Effector memory CD4-positive, alpha-beta T cell (primary cell): ENCODE data around the gene ANKDD1A.

Experiments
- DNase-seq, 3 donors: peaks; one replicate each; pipeline ENCODE4 v3.0.0-alpha.2; 2020
- H3K27ac ChIP-seq: 2 replicates; pipeline ENCODE4 v1.7.0; 2013; ENCODE audit warnings: mild to moderate bottlenecking, low read length, moderate library complexity; ENCODE audit not compliant: insufficient read depth, poor library complexity, severe bottlenecking
- H3K27me3 ChIP-seq: replicated peaks from 2 replicates; pipeline ENCODE4 v1.7.0; 2013; ENCODE audit warnings: mild to moderate bottlenecking, low read length; ENCODE audit not compliant: insufficient read depth, control insufficient read depth, poor library complexity, severe bottlenecking
- H3K36me3 ChIP-seq: 2 replicates; pipeline ENCODE4 v1.7.0; 2013; ENCODE audit warnings: mild to moderate bottlenecking, low read length, moderate library complexity; ENCODE audit not compliant: control insufficient read depth, insufficient read depth
- H3K4me1 ChIP-seq: 2 replicates; pipeline ENCODE4 v1.7.0; 2013; ENCODE audit warnings: low read length, mild to moderate bottlenecking; ENCODE audit not compliant: control insufficient read depth, insufficient read depth, poor library complexity, severe bottlenecking
- H3K4me3 ChIP-seq: 2 replicates; pipeline ENCODE4 v1.7.0; 2013; ENCODE audit warnings: low read length, low read depth, mild to moderate bottlenecking; ENCODE audit not compliant: insufficient read depth, poor library complexity, severe bottlenecking
- H3K9me3 ChIP-seq: 2 replicates; pipeline ENCODE4 v1.7.0; 2013; ENCODE audit warnings: mild to moderate bottlenecking, low read length, moderate library complexity; ENCODE audit not compliant: control insufficient read depth

Gene ANKDD1A

GRCh38 chr15:64877435-64877834, 34.3 kb upstream of the ANKDD1A start:
- Histone ChIP-seq H3K27ac (no peak overlapping the region), H3K4me3 (no peak overlapping the region), H3K4me1 (peaks cover 16% of the 10 kb centered on the region), H3K27me3 (no peaks in the 10 kb centered on the region), H3K9me3 (no peaks in the 10 kb centered on the region), H3K36me3 (no peaks in the 10 kb centered on the region)
- no peak for DNase-seq

- Histone ChIP-seq H3K27me3 (no peaks in the 10 kb centered on the region), H3K27ac (no peak overlapping the region), H3K36me3 (no peaks in the 10 kb centered on the region), H3K4me1 (peaks cover 25% of the 10 kb centered on the region), H3K4me3 (no peak overlapping the region), H3K9me3 (no peaks in the 10 kb centered on the region)
- DNase-seq = no peak
Observed at GRCh38 chr15:64878705-64879104, 33.0 kb upstream of the ANKDD1A start.

GRCh38 chr15:64883100-64883581, 28.6 kb upstream of the ANKDD1A start:
- no peak for DNase-seq
- peak overlapping the region; percentile 46 for H3K27ac ChIP-seq
- H3K36me3 ChIP-seq = no peaks in the 10 kb centered on the region
- H3K4me1 ChIP-seq = peaks cover 24% of the 10 kb centered on the region
- H3K9me3 ChIP-seq = no peaks in the 10 kb centered on the region
- H3K4me3 ChIP-seq = no peak overlapping the region
- no peaks in the 10 kb centered on the region for H3K27me3 ChIP-seq

- Histone ChIP-seq H3K4me1 (peaks cover 24% of the 10 kb centered on the region), H3K36me3 (no peaks in the 10 kb centered on the region)
Observed at GRCh38 chr15:64883997-64884511, 27.6 kb upstream of the ANKDD1A start.

GRCh38 chr15:64884679-64885078, 27.0 kb upstream of the ANKDD1A start:
- H3K4me3 ChIP-seq = no peak overlapping the region
- no peak for DNase-seq
- H3K27me3 ChIP-seq = no peaks in the 10 kb centered on the region
- no peaks in the 10 kb centered on the region for H3K36me3 ChIP-seq
- no peak overlapping the region for H3K27ac ChIP-seq
- H3K9me3 ChIP-seq = no peaks in the 10 kb centered on the region
- H3K4me1 ChIP-seq = peaks cover 24% of the 10 kb centered on the region

More at GRCh38 chr15:64883997-64884511, 27.6 kb upstream of the ANKDD1A start:
- Histone ChIP-seq H3K4me3 (no peak overlapping the region), H3K27me3 (no peaks in the 10 kb centered on the region), H3K27ac (peak overlapping the region; percentile 46), H3K9me3 (no peaks in the 10 kb centered on the region)
- peak; percentile 57 to 75 (median 67) for DNase-seq

- Histone ChIP-seq H3K36me3 (no peaks in the 10 kb centered on the region), H3K9me3 (no peaks in the 10 kb centered on the region), H3K4me1 (peaks cover 36% of the 10 kb centered on the region), H3K27ac (no peak overlapping the region), H3K27me3 (no peaks in the 10 kb centered on the region), H3K4me3 (no peak overlapping the region)
- no peak for DNase-seq
Observed at GRCh38 chr15:64888336-64888735, 23.4 kb upstream of the ANKDD1A start.

- no peak for DNase-seq
- Histone ChIP-seq H3K27me3 (no peaks in the 10 kb centered on the region), H3K4me3 (peak overlapping the region; percentile 14), H3K9me3 (no peaks in the 10 kb centered on the region), H3K4me1 (peaks cover 50% of the 10 kb centered on the region), H3K36me3 (no peaks in the 10 kb centered on the region), H3K27ac (peak overlapping the region; percentile 96)
Observed at GRCh38 chr15:64891561-64891960, 20.1 kb upstream of the ANKDD1A start.

GRCh38 chr15:64892847-64893403, 18.8 kb upstream of the ANKDD1A start:
- Histone ChIP-seq H3K27me3 (no peaks in the 10 kb centered on the region), H3K27ac (peak overlapping the region; percentile 96), H3K36me3 (no peaks in the 10 kb centered on the region), H3K4me1 (peaks cover 50% of the 10 kb centered on the region), H3K4me3 (peak overlapping the region; percentile 8), H3K9me3 (no peaks in the 10 kb centered on the region)
- DNase-seq = peak in 1 of 3 donors; percentile 36

GRCh38 chr15:64893481-64894394, 18.0 kb upstream of the ANKDD1A start:
- peak; percentile 93 to 95 (median 94) for DNase-seq
- Histone ChIP-seq H3K9me3 (no peaks in the 10 kb centered on the region), H3K4me1 (peaks cover 50% of the 10 kb centered on the region), H3K36me3 (no peaks in the 10 kb centered on the region), H3K4me3 (peak overlapping the region; percentile 35), H3K27me3 (no peaks in the 10 kb centered on the region), H3K27ac (peak overlapping the region; percentile 96)
